MM.1S (cell line): ENCODE measurements around the gene NFILZ.

Experiments
- CTCF ChIP-seq: fragments of 300-600 bp; sonication (generic); IDR thresholded peaks from 2 replicates; pipeline ENCODE4 v1.5.1; 2016; ENCODE audit warnings: antibody characterized with exemption, low read length, mixed read lengths
- EZH2 ChIP-seq: fragments of 300-600 bp; sonication (generic); optimal IDR thresholded peaks from 2 replicates; pipeline ENCODE3; 2017; ENCODE audit warnings: low read depth, mild to moderate bottlenecking, antibody characterized with exemption, low read length, mixed read lengths

GRCh38 chr19:8664671-8665057, 34.2 kb downstream of the NFILZ start:
- TF ChIP-seq CTCF, result no peak
- no peak for TF ChIP-seq EZH2
